Dendritic cell treated with granulocyte-macrophage colony-stimulating factor and Interleukin-4, amounts not matched to agents 40 ng/mL and 50 ng/mL, for 4 days (primary cell): ENCODE data around the gene RNF186.
A peak's percentile ranks its signal among the peaks of the same experiment; 100 is the strongest.
"Not testable (repeated sequence)": the region's sequence is repeated elsewhere in the genome, so short reads cannot be mapped to it uniquely, and the experiment has no call there.

Experiments used
- H3K27ac Mint-ChIP-seq: one replicate; pipeline ENCODE4 v1.8.0; 2022; ENCODE audit warnings: mild to moderate bottlenecking, mixed read lengths
- H3K27me3 Mint-ChIP-seq: one replicate; pipeline ENCODE4 v1.8.0; 2022; ENCODE audit warnings: mild to moderate bottlenecking, mixed read lengths
- H3K36me3 Mint-ChIP-seq: one replicate; pipeline ENCODE4 v1.8.0; 2022; ENCODE audit warnings: low read depth, mixed read lengths
- H3K4me1 Mint-ChIP-seq: one replicate; pipeline ENCODE4 v1.8.0; 2022; ENCODE audit warnings: low read depth, mixed read lengths
- H3K4me3 Mint-ChIP-seq: one replicate; pipeline ENCODE4 v1.8.0; 2022; ENCODE audit warnings: mild to moderate bottlenecking, moderate library complexity, mixed read lengths
- H3K9me3 Mint-ChIP-seq: one replicate; pipeline ENCODE4 v1.8.0; 2022; ENCODE audit warnings: mixed read lengths
- intact Hi-C: fragments of 100-400 bp; cut with micrococcal nuclease; formaldehyde crosslinking; loops from one replicate; pipeline ENCODE4 v1.15.0; 2022

The RNF186 gene

GRCh38 chr1:19798486-19799229 is 16.4 kb downstream of the RNF186 start:
- Mint-ChIP-seq H3K9me3 (no peaks in the 10 kb centered on the region), H3K27me3 (peaks cover 8% of the 10 kb centered on the region), H3K36me3 (peaks cover 16% of the 10 kb centered on the region), H3K4me1 (peaks cover 49% of the 10 kb centered on the region), H3K4me3 (peak overlapping the region; percentile 82), H3K27ac (peak overlapping the region; percentile 96)
- intact Hi-C loops, result no loop called here

DNA sequence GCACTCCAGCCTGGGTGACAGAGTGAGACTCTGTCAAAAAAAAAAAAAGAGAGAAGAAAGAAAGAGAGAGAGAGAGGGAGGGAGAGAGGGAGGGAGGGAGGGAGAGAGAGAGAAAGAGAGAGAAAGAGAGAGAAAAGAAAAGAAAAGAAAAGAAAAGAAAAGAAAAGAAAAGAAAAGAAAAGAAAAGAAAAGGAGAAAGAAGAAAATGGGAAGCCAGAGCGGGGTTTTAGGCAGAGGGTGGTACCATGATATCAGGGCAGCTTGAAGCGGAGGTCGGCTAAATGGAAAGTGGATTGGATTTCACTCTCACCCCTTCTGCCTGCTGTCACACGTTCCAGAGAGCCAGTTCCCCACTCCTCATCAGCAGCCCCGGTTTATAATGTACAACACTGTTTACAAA is 17.3 kb downstream of the RNF186 start:
- no peak overlapping the region for H3K4me3 Mint-ChIP-seq

GRCh38 chr1:19794583-19794982 is 20.5 kb downstream of the RNF186 start:
- H3K27ac Mint-ChIP-seq, result no peak overlapping the region
- H3K4me1 Mint-ChIP-seq, result peaks cover 60% of the 10 kb centered on the region
- no peaks in the 10 kb centered on the region for H3K9me3 Mint-ChIP-seq
- H3K36me3 Mint-ChIP-seq, result peaks cover 44% of the 10 kb centered on the region
- no peaks in the 10 kb centered on the region for H3K27me3 Mint-ChIP-seq
- H3K4me3 Mint-ChIP-seq, result no peak overlapping the region
- intact Hi-C loops, result no loop called here

More for the DNA sequence above, 17.3 kb downstream of the RNF186 start:
- no peaks in the 10 kb centered on the region for H3K9me3 Mint-ChIP-seq
- H3K27ac Mint-ChIP-seq, result peak overlapping the region; percentile 26
- H3K4me1 Mint-ChIP-seq, result peaks cover 58% of the 10 kb centered on the region
- H3K27me3 Mint-ChIP-seq, result peaks cover 8% of the 10 kb centered on the region
- intact Hi-C loops, result no loop called here
- peaks cover 21% of the 10 kb centered on the region for H3K36me3 Mint-ChIP-seq

GRCh38 chr1:19793360-19794046 is 21.6 kb downstream of the RNF186 start:
- intact Hi-C loops, result no loop called here
- Mint-ChIP-seq H3K27me3 (no peaks in the 10 kb centered on the region), H3K36me3 (peaks cover 44% of the 10 kb centered on the region), H3K9me3 (no peaks in the 10 kb centered on the region), H3K27ac (peak overlapping the region; percentile 0), H3K4me1 (peaks cover 51% of the 10 kb centered on the region), H3K4me3 (no peak overlapping the region)

- Mint-ChIP-seq H3K27me3 (no peaks in the 10 kb centered on the region), H3K9me3 (no peaks in the 10 kb centered on the region), H3K27ac (no peak overlapping the region), H3K4me1 (peaks cover 41% of the 10 kb centered on the region), H3K36me3 (peaks cover 48% of the 10 kb centered on the region), H3K4me3 (no peak overlapping the region)
- intact Hi-C loops, result no loop called here
Measured at GRCh38 chr1:19792237-19793002, 22.7 kb downstream of the RNF186 start.

DNA sequence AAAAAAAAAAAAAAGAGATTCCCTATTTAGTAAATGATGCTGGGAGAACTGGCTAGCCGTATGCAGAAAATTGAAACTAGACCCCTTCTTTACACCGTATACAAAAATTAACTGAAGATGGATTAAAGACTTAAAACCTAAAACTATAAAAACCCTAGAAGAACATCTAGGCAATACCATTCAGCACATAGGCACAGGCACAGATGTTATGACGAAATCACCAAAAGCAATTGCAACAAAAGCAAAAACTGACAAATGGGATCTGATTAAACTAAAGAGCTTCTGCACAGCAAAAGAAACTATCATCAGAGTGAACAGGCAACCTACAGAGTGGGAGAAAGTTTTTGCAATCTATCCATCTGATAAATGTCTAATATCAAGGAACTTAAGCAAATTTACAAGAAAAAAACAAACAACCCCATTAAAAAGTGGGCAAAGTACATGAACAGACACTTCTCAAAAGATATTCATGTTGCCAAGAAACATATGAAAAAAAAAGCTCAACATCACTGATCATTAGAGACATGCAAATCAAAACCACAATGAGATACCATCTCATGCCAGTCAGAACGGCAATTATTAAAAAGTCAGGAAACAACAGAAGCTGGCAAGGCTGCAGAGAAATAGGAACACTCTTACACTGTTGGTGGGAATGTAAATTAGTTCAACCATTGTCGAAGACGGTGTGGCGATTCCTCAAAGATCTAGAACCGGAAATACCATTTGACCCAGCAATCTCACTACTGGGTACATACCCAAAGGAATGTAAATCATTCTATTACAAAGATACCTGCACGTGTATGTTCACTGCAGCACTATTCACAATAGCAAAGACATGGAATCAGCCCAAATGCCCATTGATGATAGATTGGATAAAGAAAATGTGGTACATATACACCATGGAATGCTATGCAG is 24.8 kb downstream of the RNF186 start:
- H3K4me3 Mint-ChIP-seq, intact Hi-C loops, H3K9me3 Mint-ChIP-seq, H3K27me3 Mint-ChIP-seq, H3K27ac Mint-ChIP-seq: not testable (repeated sequence)
- Mint-ChIP-seq H3K4me1 (peaks cover 36% of the 10 kb centered on the region), H3K36me3 (peaks cover 62% of the 10 kb centered on the region)

DNA sequence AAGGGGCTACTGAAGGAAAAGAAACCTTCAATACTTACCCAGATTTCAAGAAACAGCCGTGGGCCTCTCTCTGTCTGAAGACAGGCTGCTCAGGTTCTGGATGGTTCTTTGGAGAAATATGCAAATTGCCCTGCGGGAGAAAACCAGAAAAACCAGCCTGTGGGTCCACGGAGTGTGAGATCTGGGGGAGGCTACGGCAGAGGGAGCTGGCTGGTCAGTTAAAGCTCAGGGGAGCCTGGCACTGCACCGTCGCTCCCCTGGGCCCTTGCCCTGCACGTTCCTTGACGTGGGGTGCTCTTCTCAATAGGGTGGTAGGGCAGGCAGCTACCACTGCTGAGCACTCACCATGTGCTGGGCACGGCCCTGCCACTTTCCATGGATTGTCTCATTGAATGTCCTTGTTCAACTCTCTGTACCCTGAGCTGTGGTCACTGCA is 28.1 kb downstream of the RNF186 start:
- Mint-ChIP-seq H3K36me3 (peaks cover 61% of the 10 kb centered on the region), H3K27ac (no peak overlapping the region), H3K9me3 (no peaks in the 10 kb centered on the region)

DNA sequence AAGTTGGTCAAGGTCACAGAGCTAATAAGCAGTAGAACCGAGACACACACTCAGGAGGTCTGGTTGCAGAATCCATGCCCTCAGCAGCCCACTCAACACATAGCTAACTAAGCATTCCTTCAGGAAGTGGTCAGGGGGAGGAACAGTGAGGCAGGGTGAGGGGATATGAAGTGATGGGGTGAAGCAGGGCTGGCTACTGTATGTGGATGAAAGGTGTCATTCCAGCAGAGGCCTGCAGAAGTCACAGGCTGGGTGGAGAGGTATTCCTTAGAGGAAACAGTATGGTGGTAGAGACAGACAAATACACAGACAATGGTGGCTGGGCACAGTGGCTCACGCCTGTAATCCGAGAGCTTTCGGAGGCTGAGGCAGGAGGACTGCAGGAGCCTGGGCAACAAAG is 29.4 kb downstream of the RNF186 start:
- no peaks in the 10 kb centered on the region for H3K9me3 Mint-ChIP-seq
- H3K27ac Mint-ChIP-seq, result no peak overlapping the region
- H3K36me3 Mint-ChIP-seq, result peaks cover 61% of the 10 kb centered on the region

More for the DNA sequence above, 28.1 kb downstream of the RNF186 start:
- H3K4me3 Mint-ChIP-seq, result no peak overlapping the region
- intact Hi-C loops, result no loop called here
- H3K4me1 Mint-ChIP-seq, result peaks cover 12% of the 10 kb centered on the region
- no peaks in the 10 kb centered on the region for H3K27me3 Mint-ChIP-seq

GRCh38 chr1:19780267-19780877 is 34.7 kb downstream of the RNF186 start:
- Mint-ChIP-seq H3K36me3 (peaks cover 75% of the 10 kb centered on the region), H3K4me1 (no peaks in the 10 kb centered on the region), H3K4me3 (no peak overlapping the region), H3K27me3 (no peaks in the 10 kb centered on the region), H3K9me3 (no peaks in the 10 kb centered on the region), H3K27ac (no peak overlapping the region)
- intact Hi-C loops, result no loop called here

More for the DNA sequence above, 29.4 kb downstream of the RNF186 start:
- H3K27me3 Mint-ChIP-seq, result no peaks in the 10 kb centered on the region
- intact Hi-C loops, result no loop called here
- H3K4me3 Mint-ChIP-seq, result no peak overlapping the region
- H3K4me1 Mint-ChIP-seq, result peaks cover 7% of the 10 kb centered on the region

DNA sequence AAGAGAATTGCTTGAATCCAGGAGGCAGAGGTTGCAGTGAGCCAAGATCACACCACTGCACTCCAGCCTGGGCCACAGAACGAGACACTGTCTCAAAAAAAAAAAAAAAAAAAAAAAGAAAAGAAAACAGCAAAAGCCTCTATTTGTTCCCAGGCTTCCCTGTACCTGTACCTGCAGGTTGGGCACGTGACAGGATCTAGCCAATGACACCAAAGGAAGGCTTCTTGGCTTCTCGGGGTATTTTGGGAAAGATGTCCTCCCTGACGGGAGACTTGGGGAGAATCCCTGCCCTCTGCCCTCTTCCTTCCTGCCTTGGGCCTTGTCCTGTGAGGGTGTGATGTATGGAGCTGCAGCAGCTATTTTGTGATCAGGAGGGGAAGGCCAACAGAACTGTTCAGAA is 38.1 kb downstream of the RNF186 start:
- no peak overlapping the region for H3K4me3 Mint-ChIP-seq
- intact Hi-C loops, result no loop called here
- H3K9me3 Mint-ChIP-seq, result no peaks in the 10 kb centered on the region
- H3K4me1 Mint-ChIP-seq, result no peaks in the 10 kb centered on the region
- no peak overlapping the region for H3K27ac Mint-ChIP-seq
- H3K27me3 Mint-ChIP-seq, result no peaks in the 10 kb centered on the region
- H3K36me3 Mint-ChIP-seq, result peaks cover 85% of the 10 kb centered on the region

DNA sequence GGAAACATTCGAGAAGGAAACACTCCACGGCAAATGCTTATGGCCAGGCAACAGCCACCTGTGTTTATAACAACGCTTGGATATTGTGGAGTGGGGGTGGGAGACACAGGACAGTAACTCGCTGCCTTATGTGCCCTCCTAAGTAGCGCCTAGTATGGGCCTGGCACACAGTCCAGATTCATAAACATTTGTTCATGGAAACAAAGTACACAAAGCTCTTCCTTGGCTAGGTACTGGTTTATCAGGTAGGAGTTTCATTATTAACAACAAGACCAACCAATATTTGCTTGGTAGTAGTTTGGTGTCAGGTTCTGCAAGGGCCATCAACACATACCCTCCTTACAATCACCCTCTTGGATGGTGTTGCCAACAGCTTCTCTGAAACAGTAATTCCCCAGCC is 38.8 kb downstream of the RNF186 start:
- Mint-ChIP-seq H3K9me3 (no peaks in the 10 kb centered on the region), H3K27ac (no peak overlapping the region), H3K36me3 (peaks cover 85% of the 10 kb centered on the region), H3K4me1 (no peaks in the 10 kb centered on the region), H3K27me3 (no peaks in the 10 kb centered on the region), H3K4me3 (no peak overlapping the region)
- intact Hi-C loops, result no loop called here

DNA sequence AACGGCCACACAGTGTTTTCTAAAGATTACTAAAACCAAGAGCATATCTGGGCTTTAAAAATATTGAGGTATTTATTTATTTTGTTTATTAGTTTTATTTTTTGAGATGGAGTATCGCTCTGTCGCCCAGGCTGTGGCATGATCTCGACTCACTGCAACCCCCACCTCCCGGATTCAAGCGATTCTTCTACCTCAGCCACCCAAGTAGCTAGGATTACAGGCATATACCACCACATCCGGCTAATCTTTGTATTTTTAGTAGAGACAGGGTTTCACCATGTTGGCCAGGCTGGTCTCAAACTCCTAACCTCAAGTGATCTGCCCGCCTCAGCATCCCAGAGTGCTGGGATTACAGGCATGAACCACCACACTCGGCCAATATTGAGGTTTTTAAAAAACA is 39.3 kb downstream of the RNF186 start:
- no peak overlapping the region for H3K27ac Mint-ChIP-seq
- no peaks in the 10 kb centered on the region for H3K27me3 Mint-ChIP-seq
- peaks cover 85% of the 10 kb centered on the region for H3K36me3 Mint-ChIP-seq
- no peak overlapping the region for H3K4me3 Mint-ChIP-seq
- H3K4me1 Mint-ChIP-seq, result no peaks in the 10 kb centered on the region
- intact Hi-C loops, result no loop called here
- H3K9me3 Mint-ChIP-seq, result no peaks in the 10 kb centered on the region

GRCh38 chr1:19775317-19775716 is 39.8 kb downstream of the RNF186 start:
- no peak overlapping the region for H3K27ac Mint-ChIP-seq
- peaks cover 80% of the 10 kb centered on the region for H3K36me3 Mint-ChIP-seq
- no peaks in the 10 kb centered on the region for H3K9me3 Mint-ChIP-seq
- H3K4me3 Mint-ChIP-seq, result no peak overlapping the region
- no peaks in the 10 kb centered on the region for H3K4me1 Mint-ChIP-seq
- intact Hi-C loops, result no loop called here
- H3K27me3 Mint-ChIP-seq, result no peaks in the 10 kb centered on the region
